ENCODE results near the gene EFL1.
"Not testable (repeated sequence)": the region's sequence is repeated elsewhere in the genome, so short reads cannot be mapped to it uniquely, and the experiment has no call there.

Gene EFL1

DNA sequence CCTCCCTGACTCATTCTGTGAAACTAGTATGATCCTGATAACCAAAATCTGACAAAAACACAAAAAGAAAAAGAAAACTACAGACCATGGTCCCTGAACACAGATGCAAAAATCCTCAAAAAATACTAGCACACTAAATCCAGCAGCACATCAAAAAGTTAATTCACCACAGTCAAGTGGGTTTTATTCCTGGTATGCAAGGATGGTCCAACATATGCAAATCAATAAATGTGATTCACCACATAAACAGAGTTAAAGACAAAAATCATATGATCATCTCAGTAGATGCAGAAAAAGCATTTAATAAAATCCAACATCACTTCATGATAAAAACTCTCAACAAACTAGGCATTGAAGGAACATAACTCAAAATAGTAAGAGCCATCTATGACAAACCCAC, 12.9 kb upstream of the EFL1 start:
- no peak for DNase-seq

GRCh38 chr15:82272154-82272553, 9.6 kb upstream of the EFL1 start:
- no peak for DNase-seq

- not testable (repeated sequence) for DNase-seq
These were observed 5.9 kb upstream of the EFL1 start for GRCh38 chr15:82268454-82268853.

DNA sequence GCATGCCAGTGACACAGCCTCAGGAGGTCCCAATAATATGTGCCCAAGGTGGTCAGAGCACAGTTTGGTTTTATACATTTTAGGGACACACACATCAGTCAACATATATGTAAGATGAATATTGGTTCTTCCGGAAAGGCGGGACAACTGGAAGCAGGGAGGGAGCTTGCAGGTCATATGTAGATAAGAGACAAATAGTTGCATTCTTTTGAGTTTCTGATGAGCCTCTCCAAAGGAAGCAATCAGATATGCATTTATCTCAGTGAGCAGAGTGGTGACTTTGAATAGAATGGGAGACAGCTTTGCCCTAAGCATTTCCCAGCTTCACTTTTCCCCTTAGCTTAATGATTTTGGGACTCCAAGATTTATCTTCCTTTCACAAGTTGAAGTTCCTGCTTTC, 4.6 kb upstream of the EFL1 start:
- not testable (repeated sequence) for DNase-seq

DNA sequence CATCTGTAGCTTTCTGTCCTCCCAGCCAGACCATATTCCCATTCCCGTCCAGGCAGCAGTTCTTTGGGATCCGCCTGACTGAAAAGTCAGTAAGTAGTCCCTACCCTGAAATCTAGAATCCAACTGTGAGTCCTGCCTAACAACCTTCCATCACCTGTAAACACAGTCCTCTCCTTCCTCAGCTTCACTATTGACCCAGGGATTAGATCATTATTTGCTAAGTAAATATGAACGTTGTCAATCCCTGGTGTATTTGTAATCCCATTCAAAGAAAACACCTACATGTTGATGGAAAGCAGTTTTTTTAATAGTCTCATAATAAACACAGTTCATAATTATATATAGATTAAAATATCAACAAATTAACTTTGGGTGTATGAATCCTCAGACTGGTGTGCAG, 816 bp upstream of the EFL1 start:
- DNase-seq, result no peak

- peak; percentile 54 to 70 for DNase-seq
These were observed 740 bp downstream of the EFL1 start for GRCh38 chr15:82261566-82262421.

GRCh38 chr15:82248261-82248660, 14.3 kb downstream of the EFL1 start:
- not testable (repeated sequence) for DNase-seq

DNA sequence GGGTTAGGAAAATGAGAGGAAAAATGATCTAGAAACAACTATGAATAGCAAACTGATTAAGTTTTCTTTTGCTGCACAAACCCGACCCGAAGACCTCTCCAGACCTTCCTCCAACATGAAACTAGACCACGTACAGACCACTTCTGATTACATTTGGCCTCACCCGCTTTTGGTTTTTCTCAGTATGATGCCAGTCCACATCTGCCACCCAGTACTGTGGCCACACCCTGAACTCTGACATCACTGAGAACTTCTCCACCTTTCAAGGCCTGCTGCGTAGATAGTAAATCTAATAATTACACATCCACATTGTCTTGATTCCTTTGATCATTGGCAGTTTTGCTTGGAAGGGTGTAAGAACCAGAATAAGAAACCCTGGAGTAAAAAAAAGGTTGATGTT, 16.6 kb downstream of the EFL1 start:
- DNase-seq, result not testable (repeated sequence)

DNA sequence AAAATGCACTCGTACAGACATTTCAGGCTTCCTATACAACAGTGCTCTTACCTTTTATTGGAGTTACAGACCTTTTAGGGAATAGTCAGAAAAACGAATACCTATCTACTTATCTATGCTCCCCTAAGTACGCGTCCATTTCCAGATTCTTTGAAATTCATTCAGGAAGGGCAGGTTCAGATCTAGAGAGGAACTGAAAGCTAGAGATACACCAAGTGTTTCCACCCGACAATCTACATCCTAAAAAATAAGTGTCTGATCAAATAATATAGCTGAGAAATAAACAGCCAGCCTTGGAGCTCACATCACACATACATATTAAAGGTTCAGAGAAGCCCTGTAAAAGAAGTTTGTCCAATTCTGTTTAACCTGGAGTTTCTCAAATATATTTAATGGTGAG, 18.9 kb downstream of the EFL1 start:
- DNase-seq, result not testable (repeated sequence)

DNA sequence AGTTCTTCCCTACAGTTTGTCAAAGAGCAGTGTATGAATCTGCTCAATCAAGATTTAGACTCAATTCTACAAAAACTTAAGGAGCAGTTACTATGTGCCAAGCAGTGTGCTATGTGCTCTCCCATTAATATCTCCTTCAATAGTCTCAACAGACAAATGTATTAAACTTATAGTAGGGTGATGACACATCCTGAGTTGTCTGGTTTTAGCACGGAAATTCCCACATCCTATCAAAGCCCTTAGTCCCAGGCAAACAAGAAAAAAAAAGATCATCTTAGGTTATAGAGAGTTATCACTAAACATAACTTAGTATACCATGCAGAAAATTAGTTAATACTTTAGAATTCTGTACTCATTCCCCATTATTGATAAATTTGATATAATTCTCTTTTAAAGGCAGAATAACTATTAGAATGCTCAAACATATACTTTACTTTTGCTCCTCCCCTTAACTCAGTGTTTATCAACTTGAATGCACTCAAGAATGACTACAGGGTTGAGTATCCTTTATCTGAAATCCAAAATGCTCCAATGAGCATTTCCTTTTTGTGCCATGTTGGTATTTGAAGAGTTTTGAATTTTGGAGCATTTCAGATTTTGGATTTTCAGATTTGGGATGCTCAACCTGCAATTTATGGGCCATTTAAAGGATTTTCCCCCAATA, 20.6 kb downstream of the EFL1 start:
- not testable (repeated sequence) for DNase-seq

DNA sequence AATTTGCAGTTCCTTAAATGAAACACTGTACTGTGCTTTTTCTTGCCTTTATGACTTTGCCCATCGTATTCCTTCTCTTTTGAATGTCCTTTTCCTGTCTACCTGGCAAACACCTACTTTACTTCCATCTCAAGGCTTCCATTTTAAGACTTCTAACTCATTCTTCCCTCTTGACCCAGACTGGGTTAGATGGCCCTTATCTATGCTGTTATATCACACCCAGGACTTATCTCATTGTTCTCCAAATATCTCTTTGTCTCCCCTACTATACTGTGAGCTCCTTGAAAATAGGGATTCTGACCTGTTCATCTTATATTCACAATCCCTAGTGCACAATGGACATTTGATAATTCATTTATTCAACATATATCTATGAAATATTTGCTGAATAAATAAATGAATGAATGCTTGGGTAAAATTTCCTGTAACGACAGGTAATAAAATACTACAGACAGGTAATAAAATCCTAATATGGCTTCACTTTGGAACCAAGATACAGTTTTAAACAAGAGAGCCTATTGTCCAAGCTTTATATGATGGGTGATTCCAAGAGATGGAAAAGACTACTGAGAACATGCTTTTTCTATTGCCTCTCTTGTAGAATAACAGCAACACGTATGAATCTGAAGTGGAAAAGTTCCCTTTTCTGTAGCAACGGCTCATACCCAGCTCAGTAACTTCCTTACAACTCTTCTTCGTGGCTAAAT, 22.7 kb downstream of the EFL1 start:
- no peak for DNase-seq

- DNase-seq, result not testable (repeated sequence)
These were observed 24.5 kb downstream of the EFL1 start for GRCh38 chr15:82237944-82238534.

DNA sequence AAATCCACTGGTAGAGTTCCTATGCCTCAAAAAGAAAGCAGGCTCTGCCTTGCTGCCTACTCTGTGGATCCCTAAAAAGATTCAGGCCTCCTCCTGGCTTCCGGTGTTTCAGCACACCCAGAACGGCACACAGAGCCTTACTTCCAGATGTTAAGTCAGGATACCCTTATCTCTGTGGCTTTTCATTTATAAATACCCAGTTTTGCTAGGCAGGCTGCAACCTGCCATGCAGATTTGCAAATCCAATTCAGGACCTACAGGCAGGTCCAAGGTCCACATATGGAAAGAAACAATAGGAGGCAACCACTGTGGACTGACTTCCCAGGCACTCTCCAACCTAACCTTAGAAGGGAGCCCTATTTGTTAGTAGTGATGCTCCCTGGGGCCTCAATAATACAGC, 30.7 kb downstream of the EFL1 start:
- no peak for DNase-seq

DNA sequence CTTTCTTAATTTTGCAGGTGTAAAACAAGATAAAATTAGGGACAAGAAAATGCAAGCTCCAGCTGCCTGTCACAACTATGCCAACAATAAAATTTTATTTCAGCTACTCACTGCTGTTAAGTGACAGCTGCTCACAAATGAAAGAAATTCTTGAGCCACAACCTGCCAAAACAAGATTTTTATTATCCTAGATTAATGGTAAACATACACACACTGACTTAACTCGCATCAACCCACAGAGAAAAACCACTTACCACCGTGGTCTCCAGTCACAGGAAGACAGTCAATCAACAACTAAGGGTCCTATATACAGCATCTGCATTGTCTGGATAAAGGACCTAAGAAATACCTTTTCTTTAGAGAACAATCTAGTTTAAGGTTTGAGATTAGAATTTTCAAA, 31.3 kb downstream of the EFL1 start:
- no peak for DNase-seq

DNA sequence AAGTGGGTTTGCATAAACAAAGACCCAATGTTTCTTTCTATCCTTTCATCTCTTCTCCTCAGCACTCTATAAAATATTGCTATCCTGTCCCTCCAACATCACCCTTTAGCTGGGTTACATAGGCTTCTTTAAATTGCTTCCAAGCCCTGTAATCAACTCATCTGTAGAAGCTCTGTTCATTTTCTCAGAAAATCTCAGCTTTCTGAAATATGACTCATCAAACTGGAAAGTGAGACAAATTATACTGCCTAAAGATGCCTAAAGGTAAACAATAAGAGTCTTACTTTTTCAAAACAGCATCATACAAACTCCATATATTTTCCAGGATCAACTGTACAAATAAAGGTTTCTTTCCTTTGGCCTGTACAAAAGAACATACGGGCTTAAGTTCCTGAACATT, 33.8 kb downstream of the EFL1 start:
- no peak for DNase-seq

- DNase-seq, result peak; percentile 37 to 64
These were observed 41.0 kb downstream of the EFL1 start for GRCh38 chr15:82221535-82221934.

DNA sequence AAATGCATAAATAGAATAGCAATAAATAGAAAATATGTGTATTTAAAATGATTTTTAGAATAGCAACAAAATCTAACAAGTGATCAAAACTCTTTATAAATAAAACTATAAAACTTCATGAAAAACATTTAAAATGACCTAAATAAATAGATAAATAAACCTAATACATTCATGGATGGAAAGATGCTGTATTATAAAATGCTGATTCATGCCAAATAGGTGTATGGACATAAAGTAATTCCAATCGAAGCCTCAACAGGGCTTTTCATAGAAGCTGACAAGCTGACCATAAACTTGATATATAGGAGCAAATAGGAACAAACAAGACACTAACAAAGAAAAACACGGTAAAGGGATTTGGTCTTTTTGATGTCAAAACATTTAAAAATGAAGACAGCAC, 46.4 kb downstream of the EFL1 start:
- DNase-seq, result not testable (repeated sequence)

DNA sequence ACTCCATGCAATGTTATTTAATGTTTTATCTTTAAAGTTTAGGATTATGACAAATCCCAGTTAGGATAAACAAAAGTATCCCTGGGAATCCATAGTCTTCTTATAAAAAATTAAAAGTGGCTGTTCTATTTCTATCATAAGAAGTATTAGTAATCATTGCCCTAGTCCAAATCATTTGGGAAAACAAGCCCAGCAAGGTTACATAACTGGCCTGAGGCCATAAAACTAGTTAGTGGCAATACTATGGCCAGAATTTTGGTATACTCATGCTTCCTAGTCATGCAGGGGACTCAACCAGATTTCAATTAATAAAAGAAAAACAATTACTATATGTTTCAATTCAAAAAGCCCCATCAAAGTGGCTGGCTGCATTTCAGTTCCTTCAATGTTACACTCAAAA, 50.3 kb downstream of the EFL1 start:
- DNase-seq, result not testable (repeated sequence)

GRCh38 chr15:82210066-82210597, 52.4 kb downstream of the EFL1 start:
- not testable (repeated sequence) for DNase-seq

GRCh38 chr15:82204575-82204974, 58.0 kb downstream of the EFL1 start:
- not testable (repeated sequence) for DNase-seq

DNA sequence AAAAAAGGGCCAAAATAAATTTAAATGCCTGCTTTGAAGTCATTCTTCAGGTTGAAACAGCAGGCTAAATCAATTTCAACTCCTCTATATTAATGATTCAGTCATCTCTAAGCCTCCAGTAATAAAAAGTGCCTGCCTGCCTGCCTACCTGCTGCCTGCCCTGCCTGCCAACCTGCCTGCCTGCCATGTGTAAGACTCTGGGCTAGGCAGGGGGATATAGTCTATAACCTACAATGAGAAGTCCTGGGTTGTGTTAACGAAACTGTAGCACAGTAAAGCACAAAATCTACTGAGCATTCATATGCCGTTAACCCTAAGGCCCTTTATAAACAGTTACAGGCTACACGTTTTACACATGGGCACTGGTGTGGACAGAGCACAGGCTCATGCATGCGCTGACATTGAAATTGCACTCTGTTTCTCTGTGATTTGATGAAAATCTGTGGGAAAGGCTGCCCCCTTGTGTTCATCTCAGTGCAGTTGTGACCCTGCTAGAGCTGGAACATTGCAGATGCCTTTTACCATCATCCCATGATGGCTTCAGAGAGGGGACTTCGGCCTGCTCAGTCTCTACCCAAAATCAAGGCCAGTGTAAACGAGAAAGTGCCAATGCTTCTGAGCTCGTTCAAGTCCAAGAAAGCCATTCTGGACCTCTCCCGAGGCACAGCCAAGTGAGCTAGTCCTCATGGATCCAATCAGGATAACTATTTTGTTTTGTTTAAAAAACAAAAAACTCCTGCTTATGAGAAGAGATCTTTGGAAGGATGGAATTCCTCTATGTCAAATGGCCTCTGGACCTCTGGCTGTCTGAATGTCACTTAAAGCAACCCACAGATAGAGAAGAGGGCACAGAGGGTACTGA, 64.6 kb downstream of the EFL1 start:
- DNase-seq, result peak; percentile 58 to 68

DNA sequence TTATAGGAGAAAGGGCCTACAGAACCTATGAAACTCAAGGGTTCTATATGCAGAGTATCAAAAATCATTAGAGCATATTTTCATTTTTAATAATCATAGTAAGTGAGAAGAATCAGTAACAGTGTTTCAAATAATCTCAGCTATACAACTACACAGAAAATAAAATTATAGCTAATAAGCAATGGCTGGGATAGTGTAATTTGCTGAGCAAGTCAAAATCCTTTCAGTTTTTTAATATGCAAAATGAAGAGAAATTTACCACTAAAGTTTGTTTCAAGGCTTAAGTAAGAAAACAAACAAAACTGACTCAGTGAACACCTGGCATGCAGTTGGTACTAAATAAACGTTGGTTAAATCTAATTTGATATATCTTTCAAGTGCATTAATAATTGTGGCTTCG, 66.2 kb downstream of the EFL1 start:
- DNase-seq, result no peak

All from inflammatory macrophage (primary cell).